GM18502 (cell line): ENCODE measurements around the gene TMEM156.
"Not testable (repeated sequence)": the region's sequence is repeated elsewhere in the genome, so short reads cannot be mapped to it uniquely, and the experiment has no call there.

ENCODE experiments used
- ATAC-seq: cut with Tn5 transposase; IDR thresholded peaks from one replicate; pipeline ENCODE4 v1.9.1; 2021; ENCODE audit warnings: mild to moderate bottlenecking; ENCODE audit not compliant: unreplicated experiment, poor library complexity

The TMEM156 gene

GRCh38 chr4:39002058-39002457 is 30.2 kb downstream of the TMEM156 start:
- not testable (repeated sequence) for ATAC-seq

GRCh38 chr4:38995660-38996005 is 36.6 kb downstream of the TMEM156 start:
- no peak for ATAC-seq

GRCh38 chr4:38994135-38994534 is 38.1 kb downstream of the TMEM156 start:
- no peak for ATAC-seq

DNA sequence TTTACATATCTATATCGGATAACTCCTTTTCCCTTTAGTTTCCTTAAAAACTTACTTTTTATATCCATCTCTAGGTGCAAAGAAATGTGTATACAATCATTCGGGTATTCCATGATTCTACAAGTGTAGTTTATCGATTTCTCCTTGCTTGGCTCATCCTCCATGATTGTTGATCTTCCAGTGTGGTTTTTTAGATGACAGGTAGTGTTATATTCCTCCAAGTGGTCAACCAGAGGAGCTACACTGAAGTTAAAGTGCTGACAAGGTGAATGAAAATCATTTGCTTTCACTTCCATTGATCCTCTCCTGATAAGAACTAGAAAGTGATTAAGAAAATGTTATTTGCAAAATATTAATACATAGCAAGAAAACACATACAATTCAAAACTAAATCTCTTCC is 38.5 kb downstream of the TMEM156 start:
- ATAC-seq: no peak

GRCh38 chr4:38990241-38990640 is 42.0 kb downstream of the TMEM156 start:
- ATAC-seq: no peak

DNA sequence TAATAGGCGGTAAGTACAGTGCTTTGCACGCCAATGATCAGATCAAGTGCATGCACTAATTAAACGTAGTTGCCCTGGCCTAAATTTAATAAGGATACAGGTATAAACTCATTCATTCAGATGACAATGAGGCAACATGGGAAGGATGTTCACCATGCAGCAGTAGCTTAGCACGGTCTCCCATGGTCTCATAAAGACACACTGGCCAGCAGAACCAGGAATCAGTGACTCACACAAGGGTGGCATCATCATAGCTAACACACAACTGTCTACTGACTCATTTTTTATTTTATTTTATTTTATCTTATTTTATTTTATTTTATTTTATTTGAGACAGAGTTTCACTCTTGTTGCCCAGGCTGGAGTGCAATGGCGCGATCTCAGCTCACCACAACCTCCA is 42.7 kb downstream of the TMEM156 start:
- ATAC-seq: no peak

GRCh38 chr4:38988353-38988752 is 43.9 kb downstream of the TMEM156 start:
- ATAC-seq: not testable (repeated sequence)

GRCh38 chr4:38987491-38987890 is 44.7 kb downstream of the TMEM156 start:
- no peak for ATAC-seq

DNA sequence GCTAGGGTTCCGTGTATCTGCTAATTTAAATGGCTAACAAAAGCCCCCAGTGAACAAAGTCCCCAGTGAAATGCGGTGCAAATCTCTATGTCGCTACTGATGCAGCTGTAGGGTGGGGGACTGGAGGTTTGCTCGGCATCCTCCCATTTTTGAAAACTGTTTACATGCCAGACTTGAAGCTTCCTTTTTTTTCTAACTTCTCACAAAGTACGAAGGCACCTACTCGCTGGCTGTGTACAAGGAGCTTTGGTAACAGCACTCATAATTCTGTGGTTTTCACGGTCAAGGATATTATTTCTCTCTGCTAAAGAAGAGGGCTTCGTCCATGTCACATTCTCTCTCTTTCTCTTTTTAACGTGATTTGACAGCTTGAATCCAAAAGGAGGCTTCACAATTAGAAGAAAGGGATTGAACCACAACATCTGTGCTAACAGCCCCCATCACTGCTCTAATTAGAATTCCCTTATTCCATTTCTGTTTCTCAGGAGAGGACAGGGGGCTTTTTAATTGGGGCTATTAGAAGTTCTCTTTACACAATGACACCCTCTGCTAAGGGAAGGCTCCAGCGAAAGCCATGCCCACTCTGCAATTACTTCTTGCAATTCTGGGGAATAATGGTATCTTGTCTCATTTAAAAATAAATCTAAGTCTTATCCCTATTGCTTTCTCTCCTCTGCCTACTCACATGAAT is 46.7 kb downstream of the TMEM156 start:
- ATAC-seq: no peak

DNA sequence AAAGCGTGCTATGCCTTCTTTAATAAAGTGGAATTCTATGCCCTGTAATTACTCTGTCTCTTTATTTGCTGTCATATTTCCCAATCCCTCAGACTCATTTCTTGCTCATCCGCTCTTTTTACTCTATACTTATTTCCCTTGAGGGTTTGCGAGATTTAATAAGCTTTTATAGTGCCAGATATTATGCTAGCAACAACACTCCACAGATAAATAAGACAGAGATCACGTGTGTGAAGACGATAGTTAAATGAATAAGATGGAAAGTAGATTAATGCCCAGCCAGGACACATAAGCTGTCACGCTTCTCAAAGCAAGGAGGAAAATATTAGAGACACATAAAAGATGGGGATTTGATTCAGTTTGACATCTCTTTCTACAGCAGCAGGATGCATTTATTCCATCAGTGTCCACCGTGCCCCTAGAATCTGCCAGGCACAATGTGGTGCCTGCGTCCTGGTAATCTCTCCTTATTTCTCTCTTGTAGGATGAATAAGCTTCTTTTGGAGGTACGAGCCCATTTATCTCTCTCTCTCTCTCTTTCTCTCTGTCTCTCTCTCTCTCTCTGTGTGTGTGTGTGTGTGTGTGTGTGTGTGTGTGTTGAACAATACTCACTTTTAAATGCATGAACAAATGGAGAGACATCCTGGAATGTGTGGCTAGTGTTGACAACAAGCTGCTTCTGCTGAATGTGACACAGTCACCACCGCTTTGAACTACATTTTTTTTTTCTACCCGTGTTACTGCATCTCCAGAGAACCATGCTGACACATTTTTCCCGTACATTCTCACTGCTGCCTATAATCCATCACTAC is 48.2 kb downstream of the TMEM156 start:
- ATAC-seq: no peak

DNA sequence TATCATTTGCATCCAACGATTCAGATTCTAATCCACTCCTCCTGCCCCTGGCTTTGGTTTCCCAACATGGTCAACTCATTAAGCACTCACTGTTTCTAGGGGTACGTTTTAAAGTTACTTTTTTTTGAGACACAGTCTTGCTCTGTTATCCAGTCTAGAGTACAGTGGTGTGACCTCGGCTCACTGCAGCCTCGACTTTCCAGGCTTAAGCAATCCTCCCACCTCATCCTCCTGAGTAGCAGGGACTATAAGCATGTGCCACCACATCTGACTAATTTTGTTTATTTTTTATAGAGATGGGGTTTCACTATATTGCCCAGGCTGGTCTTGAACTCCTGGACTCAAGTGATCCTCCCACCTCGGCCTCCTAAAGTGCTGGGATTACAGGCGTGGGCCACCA is 48.9 kb downstream of the TMEM156 start:
- no peak for ATAC-seq

- no peak for ATAC-seq
Measured at GRCh38 chr4:38982361-38983095, 49.7 kb downstream of the TMEM156 start.

DNA sequence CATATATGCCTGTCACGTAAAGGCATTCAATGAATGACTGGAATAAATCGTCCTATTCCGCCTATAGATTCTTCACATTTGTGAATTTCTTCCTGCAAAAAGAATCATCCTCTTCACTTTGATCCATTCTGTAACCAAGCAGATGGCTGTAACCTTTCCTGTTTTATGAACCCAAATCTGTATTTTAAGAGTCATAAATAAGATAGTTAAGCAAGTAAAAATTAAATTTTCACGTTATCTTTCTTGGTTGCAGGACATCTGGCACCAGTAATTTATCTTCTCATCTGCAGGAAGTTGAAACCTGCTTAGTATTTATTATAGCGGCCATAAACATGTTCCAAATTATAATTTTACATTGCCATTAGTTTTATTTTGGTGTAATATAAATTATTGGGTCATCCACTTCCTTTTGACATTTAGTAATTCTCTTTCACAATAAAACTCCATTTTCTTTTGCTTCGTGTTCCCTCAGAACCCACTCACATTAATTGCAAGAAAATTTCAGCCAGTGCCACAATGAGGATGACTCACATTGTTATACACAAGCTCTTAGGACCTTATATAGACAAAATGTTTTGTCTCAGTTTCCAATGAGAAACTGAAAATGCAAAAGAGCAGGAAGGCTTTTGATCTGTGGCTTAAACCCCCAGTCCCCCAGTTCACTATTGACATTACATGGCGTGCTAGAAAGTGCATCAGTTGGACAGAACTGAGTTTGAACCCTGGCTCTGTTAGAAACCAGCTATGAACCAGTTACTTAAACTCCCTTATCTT is 51.1 kb downstream of the TMEM156 start:
- ATAC-seq: no peak

GRCh38 chr4:38979511-38980230 is 52.5 kb downstream of the TMEM156 start:
- no peak for ATAC-seq

- no peak for ATAC-seq
Measured at GRCh38 chr4:38979081-38979480, 53.1 kb downstream of the TMEM156 start.

DNA sequence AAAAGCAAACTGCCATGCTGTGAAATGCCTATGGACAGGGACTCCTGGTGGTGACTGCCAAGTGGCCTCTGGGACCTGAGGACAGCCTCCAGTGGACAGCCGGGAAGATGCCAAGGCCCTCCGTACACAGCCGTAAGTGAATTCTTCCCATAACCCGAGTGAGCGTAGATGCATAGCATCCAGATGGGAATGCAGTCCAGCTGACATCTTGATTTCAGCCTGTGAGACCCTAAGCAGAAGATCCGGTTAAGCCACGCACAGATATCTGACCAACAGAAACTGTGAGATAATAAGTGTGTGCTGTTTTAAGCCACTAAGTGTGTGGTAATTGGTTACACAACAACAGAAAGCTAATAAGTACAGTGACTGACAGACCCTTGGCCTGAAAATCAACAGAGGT is 55.9 kb downstream of the TMEM156 start:
- no peak for ATAC-seq

- ATAC-seq: no peak
Measured at GRCh38 chr4:38968668-38969067, 63.5 kb downstream of the TMEM156 start.

DNA sequence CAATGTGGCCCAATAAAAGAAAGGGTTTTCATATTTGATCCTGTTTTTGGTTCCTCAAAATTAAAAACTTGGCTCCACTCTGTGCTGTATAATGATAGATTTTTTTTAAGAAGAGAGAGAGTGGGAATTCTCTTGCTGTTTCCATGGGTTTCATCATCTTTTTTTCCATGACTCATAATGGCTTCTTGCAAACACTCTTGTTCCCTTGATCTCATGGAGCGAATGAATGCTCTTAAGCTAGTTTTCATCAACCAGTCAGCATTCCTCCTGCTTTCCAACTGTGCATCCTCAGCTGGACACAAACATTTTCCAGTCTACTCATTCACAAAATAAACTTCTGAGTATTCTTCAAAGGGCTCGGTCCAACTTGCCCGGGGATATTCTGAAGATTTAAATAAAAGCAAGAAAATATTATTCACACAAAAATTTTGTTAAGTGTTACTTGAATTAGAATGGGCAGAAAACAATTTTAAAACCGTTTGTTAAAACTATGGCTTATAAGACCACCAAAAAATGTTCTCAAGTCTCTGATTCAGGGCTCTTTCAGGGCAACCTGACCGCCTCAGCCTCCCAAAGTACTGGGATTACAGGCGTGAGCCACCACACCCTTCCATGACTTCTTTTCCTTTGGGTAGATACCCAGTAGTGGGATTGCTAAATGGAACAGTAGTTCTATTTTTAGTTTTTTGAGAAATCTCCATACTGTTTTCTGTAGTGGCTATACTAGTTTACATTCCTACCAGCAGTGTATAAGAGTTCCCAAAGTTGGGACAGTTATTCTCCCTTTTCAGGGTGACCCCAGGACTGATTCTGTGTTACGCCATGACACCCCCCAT is 64.7 kb downstream of the TMEM156 start:
- no peak for ATAC-seq

- ATAC-seq: no peak
Measured at GRCh38 chr4:38965866-38966265, 66.3 kb downstream of the TMEM156 start.
